CD4-positive, alpha-beta T cell treated with Interleukin-2 at 100 ng/mL for 4 hours (primary cell): ENCODE measurements around the gene MDP1.
A peak's percentile ranks its signal among the peaks of the same experiment; 100 is the strongest.

ENCODE experiments used
- DNase-seq: peaks from one replicate; pipeline ENCODE4 v3.0.0-alpha.2; 2020; ENCODE audit warnings: low spot score

MDP1 gene

DNA sequence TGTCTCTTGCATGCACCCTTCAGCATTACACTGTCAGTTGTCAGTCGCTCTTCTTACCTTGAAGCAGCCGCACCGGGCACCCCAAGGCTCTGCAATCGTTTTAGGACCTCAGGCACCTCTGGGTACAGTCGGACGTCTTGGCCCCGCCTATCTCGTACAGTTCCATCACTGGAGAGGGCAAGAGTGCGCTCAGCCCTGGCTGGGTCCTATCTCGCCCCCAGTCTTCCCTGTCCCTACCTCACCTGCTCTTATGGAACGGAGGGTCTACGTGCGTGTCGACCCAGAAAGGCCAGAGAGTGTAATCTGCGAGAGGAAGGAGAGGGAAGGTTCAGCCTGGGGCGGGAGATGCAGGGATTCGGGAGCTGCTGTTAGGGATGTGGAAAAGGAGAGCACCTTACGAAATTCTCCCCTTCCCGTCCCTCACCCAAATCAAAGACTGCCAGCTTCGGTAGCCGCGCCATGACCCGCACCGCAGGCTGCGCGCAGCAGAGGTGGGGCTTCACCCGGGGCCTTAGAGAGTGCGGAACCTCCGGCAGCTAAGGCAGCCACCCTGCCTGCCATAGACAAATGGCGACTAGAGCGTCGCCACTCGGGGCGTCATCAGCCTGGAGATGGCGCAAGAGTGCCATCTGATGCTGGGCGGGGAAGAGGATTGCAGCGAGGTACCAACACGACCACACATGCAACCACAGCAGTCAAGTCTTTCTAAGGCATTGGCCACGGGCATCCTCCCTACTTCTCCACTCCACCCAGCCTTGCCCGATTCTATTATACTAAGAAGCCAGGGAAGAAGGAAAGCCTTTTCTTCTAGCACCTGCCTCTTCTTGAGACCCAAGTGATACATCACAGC, at the start of gene MDP1:
Gene MDP1, minus strand, starts transcription at position 572 of the 850 bp plus-strand sequence. Its CDS starts 111 bp downstream, at position 461.
- peak; percentile 89 for DNase-seq

DNA sequence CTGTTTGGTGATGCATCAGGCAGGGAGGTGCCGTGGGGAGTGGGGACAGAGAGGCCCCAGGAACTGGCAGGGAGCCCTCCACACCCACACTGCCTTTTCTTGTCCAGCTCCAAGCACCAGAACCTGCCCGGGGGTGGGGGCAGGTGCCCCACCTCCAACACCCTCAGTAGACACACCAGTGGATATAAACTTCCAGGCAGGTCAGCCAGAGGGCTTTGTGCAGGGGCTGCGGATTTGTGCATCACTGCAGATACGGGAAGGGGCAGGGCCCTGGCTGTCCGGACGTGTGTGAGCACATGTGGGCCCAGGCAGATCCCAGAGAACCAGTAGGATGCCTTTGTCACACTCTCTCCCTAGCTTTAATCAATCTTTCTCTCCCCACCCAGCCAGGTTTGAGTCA, 48.4 kb upstream of the MDP1 start:
- no peak for DNase-seq

DNA sequence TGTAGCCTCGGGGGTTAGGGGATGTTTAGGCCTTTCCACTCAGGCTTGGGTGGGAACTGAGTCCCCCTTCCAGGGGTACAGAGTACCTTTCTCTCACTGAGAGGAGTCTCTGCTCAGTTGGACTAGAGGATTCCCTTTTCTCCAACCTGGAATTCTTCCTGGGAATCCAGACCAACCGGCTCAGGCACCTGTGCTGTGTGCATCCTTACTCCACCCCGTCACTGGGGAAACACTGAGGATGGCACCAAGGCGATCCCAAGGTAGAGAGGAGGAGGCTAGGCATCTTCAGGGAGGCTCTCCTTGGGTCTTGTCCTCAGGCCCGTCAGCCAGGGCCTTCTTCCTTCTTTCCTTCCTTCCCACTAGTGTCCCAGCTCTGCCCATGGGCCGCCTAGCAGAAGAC, 48.0 kb upstream of the MDP1 start:
- DNase-seq: no peak

DNA sequence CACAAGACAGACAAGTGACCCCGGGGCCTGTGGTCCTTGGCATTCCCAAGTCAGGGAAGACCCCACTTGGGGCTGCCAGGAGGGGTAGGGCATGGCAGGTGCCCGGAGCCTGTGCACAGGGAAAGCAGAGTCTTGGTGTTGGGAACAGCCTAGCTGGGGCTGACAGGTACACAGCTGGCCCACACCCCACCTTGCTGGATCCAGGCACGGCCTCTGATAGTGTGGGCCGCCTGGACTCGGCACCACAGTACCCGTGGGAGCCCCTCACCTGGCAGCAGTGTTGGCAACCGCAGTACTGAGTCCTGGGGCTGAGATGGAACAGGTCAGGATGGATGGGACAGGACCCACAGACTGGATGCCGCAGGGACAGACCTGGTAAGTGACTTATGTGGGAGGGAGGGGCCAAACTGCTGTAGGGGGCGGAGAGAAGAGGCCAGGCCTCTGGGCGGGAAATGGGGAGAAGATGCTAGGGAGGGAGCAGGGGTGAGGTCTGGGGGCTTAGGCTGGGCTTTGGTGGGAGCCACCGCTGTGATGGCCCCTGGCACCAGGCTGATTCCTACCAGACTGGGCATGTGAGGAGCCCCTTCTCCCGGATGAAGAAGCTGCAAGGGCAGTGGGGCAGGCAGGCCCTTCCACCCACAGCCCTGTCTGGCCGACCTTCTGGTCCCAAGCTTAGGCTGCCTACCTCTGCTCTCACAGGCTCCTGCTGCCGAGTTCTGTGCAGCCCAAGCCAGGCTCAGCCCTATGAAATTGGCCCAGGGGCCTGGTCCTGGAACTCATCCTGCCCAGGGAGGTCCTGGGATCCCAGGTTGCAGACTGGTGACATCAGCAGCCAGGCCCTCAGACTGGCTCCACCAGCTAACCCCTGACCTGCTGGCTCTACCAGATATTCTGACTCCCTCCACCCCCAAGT, 47.2 kb upstream of the MDP1 start, which contains the start of gene TGM1:
Gene TGM1, minus strand, starts transcription at position 357 of the 913 bp plus-strand sequence. CDS start 825 bp downstream, outside the sequence.
- DNase-seq: no peak

DNA sequence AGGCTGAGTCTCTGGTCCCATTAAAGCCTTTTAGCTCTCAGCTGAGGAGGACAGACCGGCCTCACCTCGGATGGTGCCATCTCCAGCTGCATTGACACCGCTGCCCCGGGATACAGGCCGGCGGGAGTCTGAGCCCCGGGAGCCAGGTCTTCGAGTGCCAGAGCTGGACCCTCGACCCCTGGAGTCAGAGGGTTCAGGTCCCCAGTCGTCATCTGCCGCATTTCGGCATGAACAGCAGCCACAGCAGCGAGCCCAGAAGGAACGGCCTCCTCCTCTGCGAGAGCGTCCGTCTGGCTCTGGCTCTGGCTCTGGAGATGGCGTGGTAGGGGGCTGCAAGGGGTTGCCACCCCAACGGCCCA, 46.1 kb upstream of the MDP1 start:
- no peak for DNase-seq

DNA sequence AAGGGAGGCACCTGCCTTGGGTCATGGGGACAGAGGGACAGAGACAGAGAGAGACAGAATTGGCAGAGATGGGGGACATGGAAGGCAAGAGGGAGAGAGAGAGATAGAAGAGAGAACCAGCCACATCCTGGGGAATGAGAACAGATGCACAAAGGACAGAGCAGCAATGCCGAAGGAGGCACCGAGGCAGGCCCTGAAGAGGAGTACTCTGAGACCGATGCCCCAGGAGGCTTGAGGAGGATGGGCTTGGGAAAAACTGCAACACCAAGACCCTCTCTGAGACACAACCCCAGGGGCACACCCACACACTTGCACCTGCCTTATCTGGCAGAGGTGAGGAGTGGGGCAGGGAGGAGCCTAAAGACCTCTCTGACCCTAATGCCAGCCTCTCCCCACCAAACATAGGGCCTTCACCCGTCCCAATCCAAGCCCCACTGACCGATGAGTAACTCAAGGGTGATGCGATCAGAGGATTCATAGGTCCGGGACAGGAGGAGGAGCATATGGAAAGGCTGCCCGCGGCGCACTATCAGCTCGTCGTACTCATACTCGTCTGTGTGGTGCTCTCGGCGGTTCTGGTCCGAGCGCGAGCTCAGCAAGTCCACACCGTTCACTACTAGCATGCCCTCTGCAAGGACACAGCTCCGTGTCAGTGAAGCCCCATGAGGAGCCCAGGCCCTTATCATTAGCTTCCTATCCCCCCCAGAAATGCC, 45.5 kb upstream of the MDP1 start:
- DNase-seq: no peak

DNA sequence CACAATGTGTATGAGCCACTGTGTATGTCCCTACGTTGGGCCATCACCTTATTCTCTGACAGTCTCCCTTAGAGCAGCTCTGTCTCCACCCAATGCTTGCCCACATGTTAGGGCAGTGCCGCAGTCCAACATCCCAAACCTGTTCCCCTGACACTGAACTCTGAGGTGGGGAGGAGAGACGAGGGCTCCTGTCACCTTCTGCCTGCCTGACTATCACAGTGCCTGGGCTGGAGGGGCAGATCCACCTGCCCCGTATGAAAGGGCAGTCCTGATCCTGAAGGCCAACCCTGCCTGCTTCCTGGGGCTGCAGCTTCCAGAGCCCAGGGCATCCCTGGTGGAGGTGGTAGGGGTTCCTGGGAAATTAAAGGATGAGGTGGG, 44.9 kb upstream of the MDP1 start:
- DNase-seq: no peak

DNA sequence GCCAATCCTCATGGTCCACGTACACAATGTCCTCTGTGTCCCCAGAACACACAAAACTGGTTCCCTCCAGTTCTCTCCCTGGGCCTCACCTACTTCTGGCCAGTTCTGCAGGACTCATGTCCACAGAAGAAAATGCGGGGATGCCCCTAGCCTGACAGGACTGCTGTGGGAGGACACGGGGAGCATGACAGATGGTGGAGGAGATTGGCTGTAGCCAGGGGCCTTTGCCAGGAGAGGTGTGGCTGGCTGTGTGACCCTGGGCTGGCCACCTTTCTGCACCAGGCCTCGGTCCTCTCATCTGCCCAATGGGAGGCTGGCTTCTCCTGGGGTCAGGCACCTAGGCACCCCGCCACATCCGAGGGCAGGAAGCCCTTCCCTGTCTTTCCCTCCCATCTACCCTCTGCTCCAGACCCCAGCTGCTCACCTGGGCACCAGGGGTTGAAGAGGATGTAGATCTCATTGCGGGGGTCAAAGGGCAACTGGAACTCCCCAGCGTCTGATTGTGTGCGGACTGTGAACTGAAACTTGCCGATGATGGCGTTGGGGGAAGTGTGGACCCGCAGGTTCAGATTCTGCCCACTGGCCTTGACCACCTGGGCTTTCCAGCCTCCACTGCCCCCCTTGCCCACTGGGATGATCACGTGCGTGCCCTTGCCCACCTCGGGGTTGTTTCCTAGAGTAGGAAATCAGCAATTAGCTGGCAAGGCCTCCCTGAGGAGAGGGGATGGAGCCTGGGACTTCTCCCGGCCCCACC, 44.3 kb upstream of the MDP1 start:
- DNase-seq: no peak

DNA sequence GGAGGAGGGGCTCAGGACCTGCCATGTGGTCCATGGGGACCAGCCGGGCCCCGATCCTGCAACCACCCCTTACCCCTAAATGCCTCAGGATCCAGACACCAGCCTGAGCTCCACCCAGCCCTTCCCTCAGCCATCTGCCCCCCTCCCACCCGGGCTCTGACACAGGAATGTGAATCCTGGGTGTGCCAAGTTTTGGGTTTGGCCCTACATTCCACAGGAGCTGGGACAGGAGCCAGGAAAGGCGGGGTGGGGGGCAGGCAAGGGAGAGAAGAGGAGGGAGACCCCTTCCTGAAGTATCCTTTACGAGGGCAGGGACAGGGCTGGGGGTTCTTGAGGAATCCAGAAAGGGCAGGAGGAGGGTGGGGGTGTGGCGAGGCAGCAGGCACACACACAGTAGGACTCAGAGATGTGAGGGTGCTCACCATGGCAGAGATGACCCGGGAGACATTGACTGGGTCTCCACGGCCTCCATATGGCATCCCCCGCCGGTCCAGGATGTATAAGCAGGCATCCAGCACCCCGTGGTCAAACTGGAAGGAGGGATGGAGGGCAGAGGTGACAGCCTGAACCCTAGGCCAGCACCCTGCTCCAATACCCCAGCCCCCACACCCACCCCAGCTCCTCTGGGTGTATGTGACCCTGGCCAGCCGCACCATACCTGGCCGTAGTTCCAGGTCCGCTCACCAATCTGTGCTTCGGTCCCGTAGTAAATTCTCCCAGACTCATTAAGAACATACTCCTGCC, 43.6 kb upstream of the MDP1 start:
- DNase-seq: no peak

DNA sequence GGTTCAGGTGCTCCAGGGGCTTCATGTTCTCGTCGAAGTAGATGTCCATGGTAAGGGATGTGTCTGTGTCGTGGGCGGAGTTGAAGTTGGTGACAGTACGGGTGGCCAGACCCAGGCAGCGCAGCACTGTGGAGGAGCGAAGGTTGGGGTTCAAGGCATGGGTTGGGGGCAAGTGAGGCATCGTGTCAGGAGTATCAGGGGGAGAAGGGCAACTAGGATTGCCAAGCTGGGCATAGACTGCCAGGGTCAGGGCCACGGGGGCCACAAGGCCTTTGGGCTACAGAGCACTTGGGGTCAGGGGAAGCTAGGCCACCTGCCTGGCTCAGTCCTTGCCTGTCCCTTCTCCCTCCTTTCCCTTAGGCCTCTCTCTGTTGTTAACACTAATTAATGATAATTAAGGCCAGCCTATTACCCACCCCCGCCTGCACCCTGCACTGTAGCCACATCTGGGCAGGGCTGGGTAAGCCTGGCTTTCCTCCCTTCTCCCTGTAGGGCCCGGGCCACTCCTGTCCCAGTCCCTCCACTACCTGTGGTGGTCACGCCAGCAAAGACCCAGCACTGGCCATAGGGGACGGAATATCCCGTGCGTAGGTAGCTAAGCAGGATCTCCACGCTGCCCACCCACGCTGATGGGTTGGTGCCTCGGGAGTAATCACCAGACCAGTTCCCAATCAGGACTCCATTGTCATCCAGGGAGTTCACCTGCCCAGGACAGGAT, 42.8 kb upstream of the MDP1 start:
- DNase-seq: no peak

DNA sequence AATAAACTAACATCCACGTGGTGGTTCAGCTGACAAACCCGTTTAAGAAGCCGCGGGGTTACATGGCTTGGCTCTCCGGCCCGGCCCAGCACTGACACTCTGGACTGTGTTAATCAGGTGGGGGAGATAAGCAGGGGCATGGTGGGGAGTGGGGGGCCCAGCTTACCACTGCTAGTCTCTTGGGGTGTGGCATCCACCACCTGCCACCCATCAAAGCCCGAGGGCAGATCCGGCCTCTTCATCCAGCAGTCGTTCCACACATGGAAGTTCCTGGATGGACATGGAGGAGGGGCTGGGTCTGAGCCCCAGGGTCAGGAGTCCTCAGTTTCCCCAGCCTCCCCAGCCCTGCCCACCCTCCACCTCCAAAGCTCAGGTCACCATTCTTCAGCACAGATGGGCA, 42.3 kb upstream of the MDP1 start:
- no peak for DNase-seq

DNA sequence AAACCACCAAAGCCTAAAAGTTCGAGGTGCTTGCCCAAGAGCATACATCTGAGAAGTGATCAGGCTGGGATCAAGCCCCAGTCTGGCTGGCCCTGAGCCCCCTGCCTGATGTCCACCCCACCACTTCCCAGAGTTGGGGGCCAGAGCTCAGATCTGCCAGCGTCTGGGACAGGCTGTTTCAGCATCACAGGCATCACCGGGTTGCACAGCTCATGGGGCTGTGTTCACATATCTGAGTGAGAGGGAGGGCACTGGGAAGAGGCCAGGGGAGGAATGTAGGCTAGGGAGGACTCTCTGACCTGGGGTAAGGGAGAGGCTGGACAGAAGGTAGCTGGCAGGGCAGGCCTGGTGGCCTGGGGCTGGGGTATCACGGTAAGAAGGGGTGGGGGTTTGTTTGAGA, 41.1 kb upstream of the MDP1 start:
- DNase-seq: no peak

DNA sequence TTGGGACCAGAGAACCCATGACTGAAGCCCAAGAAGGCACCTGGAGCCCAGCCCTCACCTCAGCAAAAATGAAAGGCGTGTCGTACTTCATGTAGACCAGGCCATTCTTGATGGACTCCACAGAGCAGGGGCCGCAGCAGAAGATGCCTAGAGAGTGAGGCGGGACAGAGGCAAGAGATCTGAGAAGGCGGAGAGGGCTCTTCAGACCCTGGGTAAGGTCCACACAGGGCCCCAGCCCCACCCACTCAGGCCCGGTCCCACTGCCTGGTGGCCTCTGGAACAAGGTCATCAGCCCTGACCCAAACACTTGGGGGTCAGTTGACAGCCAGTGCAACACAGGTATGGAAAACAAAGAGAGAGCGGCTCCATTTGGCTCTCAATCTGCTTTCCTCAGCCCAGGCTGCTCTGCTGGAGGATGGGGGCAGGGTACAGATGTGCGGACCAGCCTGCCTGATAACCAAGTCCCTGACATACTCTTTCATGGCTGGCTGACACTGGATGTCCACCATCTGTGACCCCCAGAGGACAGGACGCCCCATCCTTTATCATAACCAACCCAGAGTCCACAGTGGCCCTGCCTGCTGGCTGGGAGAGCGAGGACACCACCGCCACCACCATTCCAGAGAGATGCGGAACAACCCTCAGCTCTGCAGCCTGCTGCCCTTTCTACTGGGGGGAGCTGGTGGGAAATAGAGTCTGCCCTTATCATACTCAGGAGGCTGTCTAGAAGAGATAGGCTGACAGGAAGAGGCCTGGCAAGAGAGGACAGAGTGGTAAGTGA, 40.3 kb upstream of the MDP1 start:
- DNase-seq: no peak

DNA sequence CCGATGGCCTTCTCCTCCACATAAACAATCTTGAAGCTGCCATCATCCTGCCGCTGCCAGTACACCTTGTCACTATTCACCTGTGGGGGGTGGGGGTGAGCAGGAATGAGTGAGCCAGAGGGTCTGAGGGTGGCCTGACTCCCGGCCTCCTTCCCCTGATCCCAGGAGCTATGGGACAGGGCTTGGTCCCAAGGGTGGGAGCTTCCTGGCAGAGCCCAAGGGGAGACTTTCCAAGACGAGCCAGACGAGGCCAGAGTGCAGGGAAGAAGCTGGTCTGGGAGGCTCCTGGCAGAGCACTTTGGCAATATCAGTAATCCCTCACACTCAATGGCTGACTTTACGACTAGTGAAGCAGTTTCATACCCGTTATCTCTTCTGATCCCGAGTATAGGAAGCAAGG, 39.6 kb upstream of the MDP1 start:
- no peak for DNase-seq

DNA sequence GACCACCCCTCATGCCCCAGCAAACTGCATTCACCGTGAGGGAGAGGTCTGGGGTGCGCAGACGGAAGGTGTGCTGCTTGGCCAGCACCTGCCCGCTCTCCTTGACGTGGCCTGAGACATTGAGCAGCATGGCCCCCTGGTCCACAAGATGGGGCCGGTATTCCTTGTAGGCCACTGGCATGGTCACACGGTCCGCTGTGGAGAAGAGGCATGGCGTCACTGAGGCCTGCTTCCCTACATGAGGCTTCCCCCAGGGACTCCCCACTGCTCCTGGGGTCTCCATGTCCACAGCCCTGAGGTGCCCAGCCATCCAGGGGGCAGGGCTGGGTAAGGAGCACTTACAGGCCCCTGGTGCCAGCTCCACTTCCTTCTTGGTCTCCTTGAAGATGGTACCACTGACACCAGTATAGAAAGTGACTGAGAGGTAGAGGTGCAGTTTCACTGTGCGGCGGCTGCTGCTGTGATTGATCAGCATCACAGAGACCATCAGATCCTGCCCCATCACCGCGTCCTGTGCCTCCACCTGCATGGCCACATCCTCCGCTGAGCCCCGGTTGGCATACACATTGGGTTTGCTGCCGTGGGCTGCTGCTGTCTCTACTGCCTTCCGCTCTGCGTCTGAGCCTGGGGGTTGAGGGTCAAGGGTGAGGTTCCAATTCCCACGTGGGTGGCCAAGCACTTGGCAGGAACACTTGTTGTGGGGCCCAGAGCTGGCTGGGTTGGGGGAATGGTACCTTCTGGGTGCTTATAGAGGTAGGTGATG, 38.9 kb upstream of the MDP1 start:
- no peak for DNase-seq

DNA sequence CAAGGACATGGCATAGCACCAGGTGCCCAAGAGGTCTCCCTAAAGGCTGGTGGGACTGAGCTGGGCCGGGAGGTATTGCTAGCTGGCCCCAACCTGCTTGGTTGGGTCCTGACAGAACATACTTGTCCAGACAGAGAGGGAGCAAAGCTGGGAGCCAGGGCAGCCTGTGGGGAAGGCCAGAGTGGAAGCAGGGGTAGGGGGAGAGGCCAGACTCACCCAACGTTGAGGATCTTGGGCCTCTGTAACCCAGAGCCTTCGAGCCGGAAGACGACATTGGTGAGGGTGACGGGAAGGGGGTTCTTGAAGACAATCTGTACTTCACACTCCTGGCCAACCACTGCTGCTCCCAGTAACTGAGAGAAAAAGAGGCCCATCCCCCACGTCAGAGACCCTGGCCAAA, 38.1 kb upstream of the MDP1 start:
- DNase-seq: no peak

DNA sequence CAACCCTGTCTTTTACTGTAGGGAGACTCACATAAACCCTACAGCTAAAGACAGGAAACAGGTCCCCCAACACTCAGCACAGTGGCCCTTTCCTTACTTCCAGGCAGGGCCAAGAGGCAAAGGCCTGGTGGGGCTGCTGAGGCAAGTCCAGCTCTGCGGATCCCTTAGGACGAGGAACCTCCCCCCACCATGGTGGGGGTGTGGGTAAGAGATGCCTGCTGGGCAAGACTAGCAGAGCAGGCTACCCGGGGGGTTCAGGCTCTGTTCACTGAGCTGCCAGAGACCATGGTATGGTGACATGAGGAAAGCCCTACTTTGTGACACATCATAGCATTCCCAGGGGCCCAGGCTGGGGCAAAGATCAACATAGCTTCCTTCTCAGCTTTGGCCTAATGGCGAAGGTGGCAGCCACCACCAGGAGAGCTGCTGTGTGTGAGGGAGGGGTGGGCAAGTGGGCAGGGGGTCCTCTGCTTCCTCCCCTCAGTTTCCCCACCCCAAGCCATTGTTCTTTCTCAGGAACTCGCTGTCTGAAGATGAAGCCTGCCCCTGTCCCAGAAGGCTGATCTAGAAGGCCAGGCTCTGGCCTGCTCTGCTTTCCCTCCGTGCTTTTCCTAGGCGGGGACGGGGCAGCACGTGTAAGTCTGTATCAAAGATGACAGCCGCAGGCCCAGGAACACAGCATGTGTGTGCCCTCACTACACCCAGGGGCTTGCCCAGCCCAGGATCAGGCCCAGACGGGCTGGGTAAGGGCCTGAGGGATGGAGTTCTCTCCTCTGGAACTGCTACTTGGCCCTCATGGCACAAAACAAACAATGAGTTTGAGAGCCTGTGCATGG, 36.6 kb upstream of the MDP1 start:
- no peak for DNase-seq

DNA sequence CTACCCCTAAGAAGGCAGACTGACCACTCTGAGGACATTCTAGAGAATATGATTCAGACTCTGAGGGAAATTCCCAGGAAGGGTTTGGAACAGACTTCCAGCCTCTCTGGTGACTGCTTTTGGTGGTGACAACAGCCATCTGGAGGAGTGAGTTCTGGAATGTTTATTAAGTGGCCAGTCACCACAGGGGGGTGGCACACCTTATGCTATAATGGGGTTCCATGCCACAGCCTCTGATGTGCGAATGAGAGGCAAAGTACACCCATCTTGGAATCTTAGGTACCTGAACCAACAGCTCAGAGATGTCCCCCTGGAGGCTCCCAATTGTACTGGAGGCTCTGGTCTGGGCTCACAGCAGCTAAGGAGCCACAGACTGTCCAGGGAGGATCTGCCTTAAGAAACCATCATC, 36.0 kb upstream of the MDP1 start:
- no peak for DNase-seq
